ENCODE measurements around the gene KDM2B.
"Not testable (repeated sequence)": the region's sequence is repeated elsewhere in the genome, so short reads cannot be mapped to it uniquely, and the experiment has no call there.

Gene KDM2B

DNA sequence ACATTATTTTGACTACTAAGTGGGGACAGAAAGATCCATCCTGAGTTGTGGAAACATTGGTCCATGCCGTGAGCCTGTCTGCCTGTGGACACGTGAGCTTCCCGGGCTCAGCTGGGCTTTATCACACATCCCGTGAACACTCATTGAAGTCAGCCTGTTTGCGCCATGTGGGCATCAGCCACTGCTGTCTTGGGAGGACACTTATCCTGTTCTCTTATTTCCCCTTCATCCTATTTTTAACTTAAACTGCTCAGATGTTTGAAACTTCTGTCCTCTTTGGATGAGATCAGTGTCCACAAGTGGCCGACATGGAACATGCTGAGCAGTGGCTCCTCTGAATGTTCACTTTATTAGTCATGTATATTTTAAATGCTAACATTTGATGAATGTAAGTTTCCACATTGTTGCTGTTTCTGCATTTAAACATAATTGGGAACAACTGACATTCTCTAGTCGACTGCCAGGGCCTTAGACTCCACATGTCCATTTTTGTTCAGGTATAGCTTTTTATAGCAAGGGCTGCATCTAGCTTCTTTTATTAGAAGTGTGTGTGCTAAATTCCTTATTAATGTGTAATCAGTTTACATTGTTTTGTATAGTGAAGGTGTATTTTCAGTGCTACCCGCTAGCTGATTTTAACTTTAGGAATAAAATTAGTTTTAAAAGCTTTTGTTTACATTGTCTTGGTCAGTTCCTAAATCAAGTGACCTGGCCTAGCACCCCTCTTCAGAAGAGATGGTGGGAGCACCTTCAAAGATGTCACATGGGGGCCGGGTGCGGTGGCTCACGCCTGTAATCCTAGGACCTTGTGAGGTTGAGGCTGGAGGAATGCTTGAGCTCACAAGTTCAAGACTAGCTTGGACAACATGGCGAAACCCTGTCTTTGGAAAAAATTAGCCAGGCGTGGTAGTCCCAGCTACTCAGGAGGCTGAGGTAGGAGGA, 156.9 kb downstream of the KDM2B start:
- no peak for DNase-seq

DNA sequence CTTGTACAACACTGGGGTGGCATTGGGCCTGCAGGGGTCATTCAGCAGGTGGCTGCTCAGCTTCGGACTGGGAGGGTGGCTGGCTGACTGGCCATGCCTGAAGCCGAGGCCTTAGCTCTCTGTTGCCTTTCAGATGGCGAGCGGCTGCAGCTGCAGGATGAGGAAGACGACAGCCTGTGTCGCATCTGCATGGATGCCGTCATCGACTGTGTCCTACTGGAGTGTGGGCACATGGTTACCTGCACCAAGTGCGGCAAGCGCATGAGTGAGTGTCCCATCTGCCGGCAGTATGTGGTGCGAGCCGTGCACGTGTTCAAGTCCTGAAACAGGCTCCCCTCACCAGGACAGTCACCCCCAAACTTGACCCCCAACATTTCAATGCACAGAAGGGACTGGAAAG, 157.6 kb downstream of the KDM2B start:
- no peak for DNase-seq

- DNase-seq, result no peak
These were observed 160.7 kb downstream of the KDM2B start for GRCh38 chr12:121420109-121420508.

DNA sequence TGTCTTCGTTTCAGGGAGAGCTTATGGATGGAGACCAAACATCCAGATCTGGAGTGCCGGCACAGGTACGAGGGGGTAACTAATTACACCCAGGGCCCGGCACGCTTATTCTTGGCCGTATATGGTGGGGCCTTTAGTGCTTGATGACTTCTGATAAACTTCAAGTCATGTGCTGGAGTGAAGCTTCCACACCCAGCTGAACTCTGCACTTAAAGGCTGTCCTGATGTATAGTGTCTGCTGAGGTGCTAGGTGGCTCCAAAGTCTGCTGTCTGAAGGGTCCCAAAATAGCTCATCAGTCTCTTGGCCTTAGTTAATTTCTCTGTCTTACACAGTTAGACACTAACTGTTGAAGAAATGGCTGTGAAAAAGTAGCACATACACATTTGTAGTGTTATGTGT, 163.0 kb downstream of the KDM2B start:
- DNase-seq, result no peak

DNA sequence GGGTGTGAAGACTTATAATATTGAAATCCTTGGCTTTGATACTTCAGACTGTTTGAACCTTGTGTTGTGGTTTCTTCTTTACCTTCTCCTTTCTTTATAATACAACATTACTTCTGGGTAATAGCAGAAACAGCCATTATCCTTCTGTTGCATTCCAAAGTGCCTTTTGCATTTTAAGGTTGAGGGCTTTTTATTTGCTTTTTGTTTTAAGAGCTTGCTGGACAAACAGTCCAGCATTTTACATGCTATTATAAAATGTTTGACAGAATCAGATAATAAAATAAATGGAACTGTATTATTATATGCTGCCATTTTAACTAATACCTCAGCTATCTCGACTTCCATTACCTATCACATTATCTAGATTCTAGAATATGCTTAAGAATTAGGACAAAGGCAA, 166.9 kb downstream of the KDM2B start:
- no peak for DNase-seq

DNA sequence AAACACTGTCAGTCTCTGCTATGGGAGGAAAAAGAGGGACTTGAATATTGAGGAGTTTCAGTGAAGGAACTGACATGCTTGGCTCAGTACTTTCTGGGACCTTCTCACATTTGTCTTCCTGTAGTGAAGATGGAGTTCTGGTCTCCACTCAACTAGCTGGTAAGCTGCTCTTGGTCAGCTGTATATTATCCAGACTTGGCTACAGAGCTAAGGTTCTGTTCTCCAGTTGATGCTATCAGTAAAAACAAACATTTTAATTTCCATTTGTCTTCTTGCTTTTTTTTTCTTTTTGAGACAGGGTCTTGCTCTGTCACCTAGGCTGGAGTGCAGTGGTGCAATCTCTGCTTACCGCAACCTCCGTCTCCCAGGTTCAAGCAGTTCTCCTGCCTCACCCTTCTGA, 175.6 kb downstream of the KDM2B start:
- DNase-seq, result no peak

GRCh38 chr12:121404734-121405133, 176.1 kb downstream of the KDM2B start:
- DNase-seq, result no peak

GRCh38 chr12:121403721-121404120, 177.1 kb downstream of the KDM2B start:
- DNase-seq, result no peak

DNA sequence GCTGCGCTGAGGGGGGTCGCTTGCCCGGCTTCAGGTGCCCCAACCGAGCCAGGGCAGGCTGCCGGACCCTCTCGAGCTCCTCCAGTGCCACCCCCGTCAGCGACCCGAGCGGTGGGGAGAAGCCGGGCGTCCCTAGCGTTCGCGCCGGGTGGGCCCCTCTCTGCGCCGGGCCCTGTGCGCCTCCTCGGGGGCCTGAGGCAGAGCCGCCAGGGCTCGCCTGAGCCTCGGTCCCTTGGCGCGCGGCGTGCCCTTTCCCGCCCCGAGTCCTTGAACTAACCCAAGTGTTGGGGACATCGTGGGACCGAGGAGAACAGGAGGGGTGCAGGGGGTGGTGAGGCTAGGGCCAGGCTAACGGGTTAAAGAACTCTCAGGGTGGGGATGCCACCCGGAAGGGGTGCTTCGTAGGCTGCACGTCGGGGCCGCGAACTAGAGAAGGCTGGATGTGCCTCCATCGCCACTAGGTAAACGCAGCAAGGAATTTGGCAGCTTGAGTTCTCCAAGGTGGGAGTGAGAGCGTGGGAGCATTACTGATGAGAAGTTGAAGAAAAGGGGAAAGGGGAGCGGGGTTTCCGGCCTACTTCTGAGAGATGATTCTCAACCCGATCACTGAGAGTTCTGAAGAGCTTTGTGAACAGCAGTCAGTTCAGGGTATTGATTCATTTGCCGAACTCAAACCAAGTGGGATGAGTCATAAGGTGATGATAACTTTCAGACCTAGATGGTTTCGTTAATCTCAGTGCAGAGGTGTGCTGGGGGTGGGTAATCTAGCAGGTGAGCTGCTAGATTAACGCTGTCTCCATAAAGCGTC, 180.3 kb downstream of the KDM2B start:
- peak; percentile 43 for DNase-seq

- DNase-seq, result peak; percentile 98
These were observed 181.2 kb downstream of the KDM2B start, which contains the start of gene RNF34 for GRCh38 chr12:121399391-121400331. Gene RNF34, plus strand, starts transcription at chr12:121400118. Its CDS starts 95 bp downstream, at chr12:121400213.

GRCh38 chr12:121398355-121398754, 182.5 kb downstream of the KDM2B start:
- no peak for DNase-seq

GRCh38 chr12:121397521-121397920, 183.3 kb downstream of the KDM2B start:
- DNase-seq, result no peak

DNA sequence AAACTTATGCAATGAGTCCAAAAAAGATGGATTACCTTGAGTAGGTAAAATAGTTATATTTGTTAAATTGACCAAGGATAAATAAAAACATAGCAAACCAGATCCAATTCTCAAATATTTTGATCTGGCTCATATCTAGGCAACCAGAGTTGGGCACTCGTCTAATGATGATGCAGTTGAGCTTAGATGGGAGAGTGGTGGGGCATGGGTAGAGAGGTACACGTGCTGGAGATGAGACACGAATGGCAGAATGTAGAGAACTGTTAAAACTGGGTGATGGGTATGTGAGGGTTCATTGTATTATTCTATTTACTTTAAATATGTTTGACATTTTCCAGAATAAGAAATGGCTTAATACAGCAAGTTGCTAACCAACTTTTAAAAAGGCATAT, 188.5 kb downstream of the KDM2B start:
- DNase-seq, result no peak

- no peak for DNase-seq
These were observed 189.1 kb downstream of the KDM2B start for GRCh38 chr12:121391619-121392324.

DNA sequence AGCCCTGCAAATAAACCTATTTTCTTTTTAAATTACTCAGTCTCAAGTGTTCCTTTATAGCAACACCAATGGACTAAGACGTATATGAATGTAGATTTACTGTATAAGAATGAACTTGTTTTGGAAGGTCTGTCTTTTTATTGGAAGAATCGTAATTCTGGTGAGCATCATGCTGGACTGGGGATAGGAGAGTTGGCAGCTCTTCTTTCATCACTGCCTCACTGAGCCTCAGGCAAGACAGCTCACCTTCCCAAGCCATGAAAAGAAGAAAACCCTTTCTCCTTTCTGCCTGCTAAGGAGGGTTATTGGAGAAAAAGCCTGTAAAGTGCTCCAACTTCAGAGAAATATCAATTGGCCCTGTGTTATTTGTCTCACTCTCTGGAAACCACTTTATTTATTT, 190.0 kb downstream of the KDM2B start:
- no peak for DNase-seq

DNA sequence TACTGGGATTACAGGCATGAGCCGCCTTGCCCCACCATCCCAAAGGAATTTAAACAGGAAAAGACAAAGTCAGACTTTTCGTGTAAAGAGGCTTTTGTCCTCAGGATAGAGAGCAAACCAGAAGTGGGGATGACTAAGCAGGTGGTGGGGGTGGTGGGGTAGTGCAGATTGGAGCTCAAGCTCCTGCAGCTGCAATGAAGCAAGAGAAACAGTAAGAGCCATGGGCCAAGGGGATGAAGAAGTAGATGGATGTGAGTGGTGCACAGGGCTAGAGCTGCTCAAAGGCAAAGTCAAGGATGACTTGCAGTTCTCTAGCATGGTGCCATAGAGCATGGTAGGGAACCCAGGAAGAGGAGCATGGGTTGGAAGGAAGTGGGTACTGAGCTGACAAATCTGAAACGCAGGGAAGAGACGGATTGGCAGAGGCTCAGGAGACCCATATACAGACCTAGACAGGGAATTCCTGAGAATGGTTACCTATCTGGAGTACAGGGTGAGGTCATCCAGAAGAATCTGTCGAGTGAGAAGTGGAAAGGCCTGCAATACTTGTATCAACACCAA, 192.3 kb downstream of the KDM2B start:
- DNase-seq, result no peak

DNA sequence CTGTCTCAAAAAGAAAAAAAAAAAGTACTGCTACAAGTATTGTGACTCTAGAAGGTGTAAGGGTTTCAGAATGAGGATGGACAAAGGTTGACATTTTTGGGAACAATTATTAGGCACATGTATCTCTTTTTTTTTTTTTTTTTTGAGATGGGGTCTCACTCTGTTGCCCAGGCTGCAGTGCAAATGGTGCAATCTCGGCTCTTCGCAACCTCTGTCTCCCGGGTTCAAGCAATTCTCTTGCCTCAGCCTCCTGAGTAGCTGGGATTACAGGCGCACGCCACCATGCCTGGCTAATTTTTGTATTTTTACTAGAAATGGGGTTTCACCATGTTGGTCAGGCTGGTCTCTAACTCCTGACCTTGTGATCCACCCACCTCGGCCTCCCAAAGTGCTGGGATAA, 195.9 kb downstream of the KDM2B start:
- not testable (repeated sequence) for DNase-seq

GRCh38 chr12:121383601-121384021, 197.2 kb downstream of the KDM2B start:
- no peak for DNase-seq

DNA sequence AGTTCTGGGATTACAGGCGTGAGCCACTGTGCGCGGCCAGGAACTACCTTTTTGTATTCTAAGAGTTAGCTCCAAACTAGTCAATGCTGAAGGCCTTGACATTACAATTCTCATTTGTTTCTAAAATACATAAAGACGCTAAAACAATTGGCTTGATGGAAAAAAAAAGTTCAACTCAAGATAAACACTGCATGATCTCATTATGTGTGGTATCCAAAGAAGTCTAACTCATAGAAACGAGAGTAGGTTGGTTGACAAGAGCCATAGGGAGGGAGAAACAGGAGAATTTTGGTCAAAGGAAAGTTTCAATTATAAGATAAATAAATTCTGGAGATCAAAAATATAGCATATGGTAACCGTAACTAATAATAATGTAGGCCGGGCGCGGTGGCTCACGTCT, 200.9 kb downstream of the KDM2B start:
- no peak for DNase-seq

All from GDM1 (cell line).